ENCODE results near the gene ZBED5. TPM values are rescaled to one million over a fixed set of nuclear protein-coding genes. Genes with fewer than 3 reads are reported as not detected.
A peak's percentile ranks its signal among the peaks of the same experiment; 100 is the strongest.

ZBED5 gene
- total RNA-seq, 2 donors from 2014 or later, result 37.1 to 38.6 TPM

- peak; percentile 71 for DNase-seq
- TF ChIP-seq CTCF (IDR thresholded peaks at IDR 0.05), result no peak
- no peaks in the 10 kb centered on the region for H3K9me3 ChIP-seq
- peak overlapping the region; percentile 62 to 99 for H3K9ac ChIP-seq (ENCODE audit: low read depth in 2 of 2, low read length in 2 of 2)
- peak overlapping the region; percentile 100 for H3K27ac ChIP-seq
- intact Hi-C loops (cut with DNase I), result loop anchor here (5.0 kb wide), 1 partner anchor 74 kb away; no protein-coding TSS in a partner anchor
- H3K27me3 ChIP-seq, result no peaks in the 10 kb centered on the region
- no peaks in the 10 kb centered on the region for H3K4me1 ChIP-seq
- peaks cover 2% of the 10 kb centered on the region for H3K36me3 ChIP-seq
- peak overlapping the region; percentile 73 for H3K4me3 ChIP-seq
Measured at GRCh38 chr11:10858439-10859325, 829 bp upstream of the ZBED5 start.

DNA sequence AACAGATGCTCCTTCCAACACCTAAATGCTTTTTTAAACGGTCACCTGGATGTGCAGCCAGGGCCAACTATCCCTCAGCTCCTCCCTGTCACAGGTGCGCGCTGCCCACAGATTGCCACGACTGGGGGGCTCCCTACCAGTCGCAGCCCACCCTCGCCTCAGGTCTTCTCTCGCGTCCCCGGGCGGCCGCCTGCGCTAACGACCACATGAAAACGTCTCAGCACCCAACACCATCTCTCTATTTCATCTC lies 469 bp downstream of the ZBED5 start:
- H3K4me3 ChIP-seq, result peak overlapping the region; percentile 73
- DNase-seq, result no peak
- H3K9me3 ChIP-seq, result no peaks in the 10 kb centered on the region
- no peaks in the 10 kb centered on the region for H3K4me1 ChIP-seq
- no peak for TF ChIP-seq CTCF (IDR thresholded peaks at IDR 0.05)
- peak overlapping the region; percentile 89 to 99 for H3K9ac ChIP-seq (ENCODE audit: low read depth in 2 of 2, low read length in 2 of 2)
- peak overlapping the region; percentile 100 for H3K27ac ChIP-seq
- peaks cover 9% of the 10 kb centered on the region for H3K36me3 ChIP-seq
- H3K27me3 ChIP-seq, result no peaks in the 10 kb centered on the region
- intact Hi-C loops (cut with DNase I), result loop anchor here (1.0 to 5.0 kb wide), 2 partner anchors 48 to 75 kb away; no protein-coding TSS in a partner anchor

DNA sequence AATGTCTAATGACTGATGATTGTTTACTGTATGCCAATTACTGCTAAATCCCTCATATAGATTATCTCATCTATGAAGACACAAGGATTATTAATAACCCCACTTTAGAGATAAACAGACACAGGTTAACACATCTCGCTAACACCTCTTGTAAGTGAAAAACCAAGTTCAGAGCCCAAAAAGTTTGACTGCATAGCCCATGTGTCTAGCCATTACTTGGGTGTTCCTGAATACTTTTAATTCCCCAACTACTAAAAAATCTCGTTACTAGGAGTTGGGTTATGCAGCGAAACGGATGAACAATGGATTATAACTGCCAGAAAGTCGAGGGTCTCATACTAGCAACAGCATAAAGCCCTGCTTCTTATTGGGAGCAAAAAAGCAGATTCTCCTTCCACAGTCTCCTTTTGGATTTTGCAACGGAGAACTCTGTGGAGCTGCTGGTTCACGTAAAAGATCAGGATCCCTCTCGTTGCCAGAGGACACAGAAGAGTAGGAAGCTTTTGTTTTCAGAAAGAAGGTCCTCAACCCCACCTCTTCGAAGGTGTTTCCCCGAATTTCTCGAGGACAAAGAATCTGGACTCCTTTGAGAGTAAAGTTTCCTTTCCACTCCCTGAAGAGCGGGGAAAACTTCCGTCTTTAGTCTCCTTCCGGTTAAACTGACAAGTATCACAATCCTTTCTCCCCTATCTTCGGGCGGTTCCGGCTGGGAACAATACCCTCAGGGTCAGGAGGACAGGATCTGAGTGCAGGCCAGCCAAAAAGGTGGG lies 979 bp downstream of the ZBED5 start:
- DNase-seq, result peak; percentile 78
- peak overlapping the region; percentile 73 for H3K4me3 ChIP-seq
- no peaks in the 10 kb centered on the region for H3K27me3 ChIP-seq
- H3K9me3 ChIP-seq, result no peaks in the 10 kb centered on the region
- H3K4me1 ChIP-seq, result no peaks in the 10 kb centered on the region
- intact Hi-C loops (cut with DNase I), result loop anchor here (1.0 to 5.0 kb wide), 2 partner anchors 48 to 75 kb away; no protein-coding TSS in a partner anchor
- H3K36me3 ChIP-seq, result peaks cover 9% of the 10 kb centered on the region
- H3K27ac ChIP-seq, result peak overlapping the region; percentile 100
- TF ChIP-seq CTCF (IDR thresholded peaks at IDR 0.05), result no peak
- peak overlapping the region; percentile 89 to 99 for H3K9ac ChIP-seq (ENCODE audit: low read depth in 2 of 2, low read length in 2 of 2)

DNA sequence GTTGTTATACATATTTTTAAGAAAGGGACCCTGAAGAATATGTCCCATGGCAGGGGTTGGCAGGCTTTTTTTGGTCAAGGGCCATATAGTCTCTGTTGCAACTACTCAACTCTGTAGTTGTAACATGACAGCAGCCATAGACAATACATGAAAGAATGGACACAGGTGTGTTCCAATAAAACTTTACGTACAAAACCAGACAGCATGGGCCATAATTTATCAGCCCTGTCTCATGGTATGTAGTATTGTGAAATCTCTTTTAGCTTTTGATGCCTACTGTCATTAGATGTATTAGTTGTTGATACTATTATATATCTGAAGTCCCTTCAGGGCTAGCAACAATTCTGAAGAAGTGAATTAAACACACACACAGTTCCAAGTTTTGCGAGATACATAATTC lies 2.6 kb downstream of the ZBED5 start:
- H3K4me1 ChIP-seq, result no peaks in the 10 kb centered on the region

More for the DNA sequence above, 2.6 kb downstream of the ZBED5 start:
- Histone ChIP-seq H3K27me3 (no peaks in the 10 kb centered on the region), H3K9me3 (no peaks in the 10 kb centered on the region), H3K9ac (ENCODE audit: low read depth in 2 of 2, low read length in 2 of 2) (no peak overlapping the region), H3K4me3 (no peak overlapping the region), H3K36me3 (peaks cover 9% of the 10 kb centered on the region), H3K27ac (no peak overlapping the region)
- no peak for DNase-seq
- TF ChIP-seq CTCF (IDR thresholded peaks at IDR 0.05), result no peak
- intact Hi-C loops (cut with DNase I), result loop anchor here (5.0 kb wide), 1 partner anchor 77 kb away; no protein-coding TSS in a partner anchor

Data from colonic mucosa (tissue), 4 donors.